Measurements from ENCODE around the gene SNRK. TPM values are rescaled to one million over a fixed set of nuclear protein-coding genes. Genes with fewer than 3 reads are reported as not detected.

SNRK gene
- total RNA-seq, 2 experiments from 2014 or later, result 21.1 TPM

- H3K9me3 Mint-ChIP-seq, result no peaks in the 10 kb centered on the region
- intact Hi-C loops (cut with micrococcal nuclease), result no loop called here
- no peaks in the 10 kb centered on the region for H3K27me3 Mint-ChIP-seq (ENCODE audit: low read depth)
- H3K4me3 Mint-ChIP-seq, result no peak overlapping the region
- CTCF ChIA-PET, result interaction anchor here (1.2 to 1.8 kb wide), 2 partner anchors 10 to 20 kb away, joined by 3 to 6 read pairs; no protein-coding TSS in a partner anchor
- DNase-seq, result no peak
- H3K27ac Mint-ChIP-seq, result no peak overlapping the region
- H3K36me3 Mint-ChIP-seq (ENCODE audit: low read depth), result peaks cover 10% of the 10 kb centered on the region
- H3K4me1 Mint-ChIP-seq (ENCODE audit: low read depth), result peaks cover 76% of the 10 kb centered on the region
Observed at GRCh38 chr3:43316783-43317460, 30.6 kb downstream of the SNRK start.

GRCh38 chr3:43317461-43318316 lies 31.3 kb downstream of the SNRK start:
- peaks cover 11% of the 10 kb centered on the region for H3K36me3 Mint-ChIP-seq (ENCODE audit: low read depth)
- H3K4me1 Mint-ChIP-seq (ENCODE audit: low read depth), result peaks cover 74% of the 10 kb centered on the region
- no peak for DNase-seq
- CTCF ChIA-PET, result interaction anchor here (0.7 to 1.8 kb wide), 2 partner anchors 8 to 9 kb away, joined by 5 to 6 read pairs; no protein-coding TSS in a partner anchor
- no peaks in the 10 kb centered on the region for H3K9me3 Mint-ChIP-seq
- intact Hi-C loops (cut with micrococcal nuclease), result no loop called here
- peak overlapping the region; percentile 67 for H3K27ac Mint-ChIP-seq
- H3K4me3 Mint-ChIP-seq, result no peak overlapping the region
- no peaks in the 10 kb centered on the region for H3K27me3 Mint-ChIP-seq (ENCODE audit: low read depth)

GRCh38 chr3:43319376-43319775 lies 33.0 kb downstream of the SNRK start:
- CTCF ChIA-PET, result interaction anchor here (1.3 to 1.8 kb wide), 2 partner anchors 8 to 23 kb away, joined by 4 to 6 read pairs; no protein-coding TSS in a partner anchor
- no peaks in the 10 kb centered on the region for H3K27me3 Mint-ChIP-seq (ENCODE audit: low read depth)
- no peak overlapping the region for H3K27ac Mint-ChIP-seq
- no peak overlapping the region for H3K4me3 Mint-ChIP-seq
- peaks cover 2% of the 10 kb centered on the region for H3K9me3 Mint-ChIP-seq
- peaks cover 10% of the 10 kb centered on the region for H3K36me3 Mint-ChIP-seq (ENCODE audit: low read depth)
- peaks cover 76% of the 10 kb centered on the region for H3K4me1 Mint-ChIP-seq (ENCODE audit: low read depth)
- intact Hi-C loops (cut with micrococcal nuclease), result no loop called here
- no peak for DNase-seq

- intact Hi-C loops (cut with micrococcal nuclease), result no loop called here
Observed at GRCh38 chr3:43319794-43320193, 33.5 kb downstream of the SNRK start.

GRCh38 chr3:43320288-43320687 lies 33.9 kb downstream of the SNRK start:
- Mint-ChIP-seq H3K4me1 (ENCODE audit: low read depth) (peaks cover 75% of the 10 kb centered on the region), H3K36me3 (ENCODE audit: low read depth) (peaks cover 10% of the 10 kb centered on the region), H3K9me3 (peaks cover 2% of the 10 kb centered on the region), H3K27ac (no peak overlapping the region), H3K27me3 (ENCODE audit: low read depth) (no peaks in the 10 kb centered on the region), H3K4me3 (no peak overlapping the region)
- CTCF ChIA-PET, result interaction anchor here (0.7 to 1.8 kb wide), 8 partner anchors 8 to 320 kb away, joined by 3 to 6 read pairs (median 3); no protein-coding TSS in a partner anchor
- intact Hi-C loops (cut with micrococcal nuclease), result no loop called here
- DNase-seq, result no peak

More at GRCh38 chr3:43319794-43320193, 33.5 kb downstream of the SNRK start:
- no peak overlapping the region for H3K4me3 Mint-ChIP-seq
- H3K27me3 Mint-ChIP-seq (ENCODE audit: low read depth), result no peaks in the 10 kb centered on the region
- DNase-seq, result no peak
- peaks cover 76% of the 10 kb centered on the region for H3K4me1 Mint-ChIP-seq (ENCODE audit: low read depth)
- peaks cover 2% of the 10 kb centered on the region for H3K9me3 Mint-ChIP-seq
- peaks cover 10% of the 10 kb centered on the region for H3K36me3 Mint-ChIP-seq (ENCODE audit: low read depth)
- CTCF ChIA-PET, result interaction anchor here (0.7 to 1.8 kb wide), 4 partner anchors 8 to 119 kb away, joined by 3 to 6 read pairs (median 4); no protein-coding TSS in a partner anchor
- H3K27ac Mint-ChIP-seq, result no peak overlapping the region

GRCh38 chr3:43323541-43323940 lies 37.2 kb downstream of the SNRK start:
- Mint-ChIP-seq H3K27ac (no peak overlapping the region), H3K9me3 (peaks cover 2% of the 10 kb centered on the region), H3K36me3 (ENCODE audit: low read depth) (peaks cover 9% of the 10 kb centered on the region), H3K4me3 (no peak overlapping the region), H3K4me1 (ENCODE audit: low read depth) (peaks cover 79% of the 10 kb centered on the region), H3K27me3 (ENCODE audit: low read depth) (no peaks in the 10 kb centered on the region)
- intact Hi-C loops (cut with micrococcal nuclease), result no loop called here
- CTCF ChIA-PET, result no interaction called here
- DNase-seq, result no peak

- CTCF ChIA-PET, result interaction anchor here (1.1 to 2.3 kb wide), 4 partner anchors 7 to 30 kb away, joined by 3 to 6 read pairs (median 5); no protein-coding TSS in a partner anchor
- H3K27me3 Mint-ChIP-seq (ENCODE audit: low read depth), result no peaks in the 10 kb centered on the region
- DNase-seq, result no peak
- peak overlapping the region; percentile 38 for H3K27ac Mint-ChIP-seq
- H3K4me1 Mint-ChIP-seq (ENCODE audit: low read depth), result peaks cover 69% of the 10 kb centered on the region
- H3K36me3 Mint-ChIP-seq (ENCODE audit: low read depth), result peaks cover 11% of the 10 kb centered on the region
- no peak overlapping the region for H3K4me3 Mint-ChIP-seq
- peaks cover 2% of the 10 kb centered on the region for H3K9me3 Mint-ChIP-seq
- intact Hi-C loops (cut with micrococcal nuclease), result loop anchor here (2.0 kb wide), 1 partner anchor 18 kb away; no protein-coding TSS in a partner anchor
Observed at GRCh38 chr3:43326891-43327581, 40.7 kb downstream of the SNRK start.

- no peak overlapping the region for H3K27ac Mint-ChIP-seq
- no peak overlapping the region for H3K4me3 Mint-ChIP-seq
- DNase-seq, result no peak
- H3K27me3 Mint-ChIP-seq (ENCODE audit: low read depth), result no peaks in the 10 kb centered on the region
- CTCF ChIA-PET, result interaction anchor here (1.1 to 2.3 kb wide), 2 partner anchors 8 to 30 kb away, joined by 3 to 5 read pairs; no protein-coding TSS in a partner anchor
- peaks cover 66% of the 10 kb centered on the region for H3K4me1 Mint-ChIP-seq (ENCODE audit: low read depth)
- intact Hi-C loops (cut with micrococcal nuclease), result loop anchor here (2.0 kb wide), 1 partner anchor 19 kb away; no protein-coding TSS in a partner anchor
- H3K36me3 Mint-ChIP-seq (ENCODE audit: low read depth), result peaks cover 13% of the 10 kb centered on the region
- peaks cover 2% of the 10 kb centered on the region for H3K9me3 Mint-ChIP-seq
Observed at GRCh38 chr3:43327582-43327979, 41.2 kb downstream of the SNRK start.

GRCh38 chr3:43328653-43329052 lies 42.3 kb downstream of the SNRK start:
- H3K9me3 Mint-ChIP-seq, result no peaks in the 10 kb centered on the region
- no peak overlapping the region for H3K27ac Mint-ChIP-seq
- H3K27me3 Mint-ChIP-seq (ENCODE audit: low read depth), result no peaks in the 10 kb centered on the region
- peaks cover 67% of the 10 kb centered on the region for H3K4me1 Mint-ChIP-seq (ENCODE audit: low read depth)
- no peak overlapping the region for H3K4me3 Mint-ChIP-seq
- intact Hi-C loops (cut with micrococcal nuclease), result no loop called here
- DNase-seq, result no peak
- peaks cover 18% of the 10 kb centered on the region for H3K36me3 Mint-ChIP-seq (ENCODE audit: low read depth)
- CTCF ChIA-PET, result interaction anchor here (1.1 to 2.3 kb wide), 2 partner anchors 9 to 31 kb away, joined by 3 to 5 read pairs; no protein-coding TSS in a partner anchor

GRCh38 chr3:43330981-43331380 lies 44.6 kb downstream of the SNRK start:
- Mint-ChIP-seq H3K27me3 (ENCODE audit: low read depth) (no peaks in the 10 kb centered on the region), H3K9me3 (peaks cover 11% of the 10 kb centered on the region), H3K4me1 (ENCODE audit: low read depth) (peaks cover 49% of the 10 kb centered on the region), H3K27ac (no peak overlapping the region), H3K36me3 (ENCODE audit: low read depth) (peaks cover 33% of the 10 kb centered on the region), H3K4me3 (no peak overlapping the region)
- intact Hi-C loops (cut with micrococcal nuclease), result no loop called here
- no peak for DNase-seq
- CTCF ChIA-PET, result no interaction called here

GRCh38 chr3:43331381-43331780 lies 45.0 kb downstream of the SNRK start:
- DNase-seq, result no peak
- Mint-ChIP-seq H3K9me3 (peaks cover 15% of the 10 kb centered on the region), H3K27ac (peak overlapping the region; percentile 46), H3K4me3 (no peak overlapping the region), H3K27me3 (ENCODE audit: low read depth) (no peaks in the 10 kb centered on the region), H3K4me1 (ENCODE audit: low read depth) (peaks cover 45% of the 10 kb centered on the region), H3K36me3 (ENCODE audit: low read depth) (peaks cover 37% of the 10 kb centered on the region)
- CTCF ChIA-PET, result no interaction called here
- intact Hi-C loops (cut with micrococcal nuclease), result no loop called here

- DNase-seq, result no peak
- H3K4me3 Mint-ChIP-seq, result no peak overlapping the region
- H3K27me3 Mint-ChIP-seq (ENCODE audit: low read depth), result no peaks in the 10 kb centered on the region
- peaks cover 58% of the 10 kb centered on the region for H3K36me3 Mint-ChIP-seq (ENCODE audit: low read depth)
- H3K4me1 Mint-ChIP-seq (ENCODE audit: low read depth), result peaks cover 15% of the 10 kb centered on the region
- H3K27ac Mint-ChIP-seq, result peak overlapping the region; percentile 22
- H3K9me3 Mint-ChIP-seq, result peaks cover 32% of the 10 kb centered on the region
- intact Hi-C loops (cut with micrococcal nuclease), result no loop called here
- CTCF ChIA-PET, result no interaction called here
Observed at GRCh38 chr3:43334976-43335375, 48.6 kb downstream of the SNRK start.
